Body of pancreas (tissue), 4 donors: ENCODE measurements around the gene ZFAND2A. TPM values are rescaled to one million over a fixed set of nuclear protein-coding genes. Genes with fewer than 3 reads are reported as not detected.

Experiments
- ATAC-seq: fragments of 150-250 bp; one replicate; pipeline ENCODE4 v1.9.1; 2016
- DNase-seq, 4 donors: peaks; one replicate each; pipeline ENCODE4 v3.0.0-alpha.2; 2019
- H3K27ac ChIP-seq, 4 donors: fragments of 200-600 bp; sonication (generic); 1 replicate in 3 of 4; 2 replicates in 1 of 4; pipeline versions ENCODE4 v1.5.1 to v1.6.1; 2016 to 2019; ENCODE audit warnings: mild to moderate bottlenecking in 1 of 4, mixed read lengths in 1 of 4, moderate library complexity in 1 of 4
- H3K27me3 ChIP-seq, 2 donors: fragments of 200-600 bp; sonication (generic); one replicate each; pipeline ENCODE4 v1.6.0; 2016; ENCODE audit warnings: mild to moderate bottlenecking in 1 of 2
- H3K36me3 ChIP-seq, 2 donors: fragments of 200-600 bp; sonication (generic); replicated peaks in 1 of 2; 2 replicates each; pipeline ENCODE4 v1.5.1; 2016; ENCODE audit warnings: low read depth in 2 of 2; ENCODE audit not compliant: insufficient read depth in 1 of 2
- H3K4me1 ChIP-seq: fragments of 200-600 bp; sonication (generic); one replicate; pipeline ENCODE4 v1.6.0; 2016
- H3K4me3 ChIP-seq, 2 donors: fragments of 200-600 bp; sonication (generic); 1 replicate in 1 of 2; 2 replicates in 1 of 2; pipeline ENCODE4 v1.5.1; 2016 to 2019
- H3K9me3 ChIP-seq, 3 donors: fragments of 200-600 bp; sonication (generic); 1 replicate in 2 of 3; 2 replicates in 1 of 3; pipeline ENCODE4 v1.5.1; 2016
- CTCF ChIP-seq, 7 experiments: fragments of 450-650 bp in 4 of 7; fragments of 200-600 bp in 3 of 7; sonication (generic) in 3 of 7; IDR thresholded peaks; one replicate each; pipeline ENCODE4 v1.5.1; 2016 to 2019; ENCODE audit warnings: antibody characterized with exemption in 7 of 7
- POLR2A ChIP-seq, 3 donors: fragments of 450-650 bp; IDR thresholded peaks; one replicate each; pipeline ENCODE4 v1.6.1; 2016; ENCODE audit warnings: antibody characterized with exemption in 3 of 3, mild to moderate bottlenecking in 2 of 3
- WGBS, 2 donors: methylation state at CpG; one replicate each; pipeline ENCODE4 v1.1.5; 2017; 5-methylcytosine and 5-hydroxymethylcytosine counted together
- intact Hi-C: fragments of 100-400 bp; cut with DNase I; formaldehyde crosslinking; loops from one replicate; pipeline ENCODE4 v1.15.1; 2023
- total RNA-seq, 2 donors: library from RNA; depleted of rRNA; stranded (reverse); fragments of >200 nt; gene quantifications; one replicate each; pipeline ENCODE4 v1.1.0, GENCODE V29; 2016

ZFAND2A gene
- total RNA-seq, 2 donors from 2014 or later = 15.6 to 17.8 TPM

GRCh38 chr7:1187127-1187526 lies 27.1 kb upstream of the ZFAND2A start:
- H3K4me1 ChIP-seq = no peaks in the 10 kb centered on the region
- intact Hi-C loops = no loop called here
- H3K4me3 ChIP-seq = no peak overlapping the region
- H3K36me3 ChIP-seq = no peaks in the 10 kb centered on the region
- TF ChIP-seq CTCF (IDR thresholded peaks at IDR 0.05) (no peak), POLR2A (IDR thresholded peaks at IDR 0.05) (no peak)
- H3K27me3 ChIP-seq = peaks cover 0 to 4% of the 10 kb centered on the region in 2 donors
- H3K27ac ChIP-seq = no peak overlapping the region
- 69 to 71% methylated on average over 11 of the region's 11 CpGs for WGBS, 2 donors
- ATAC-seq (no peak), DNase-seq (no peak)
- no peaks in the 10 kb centered on the region for H3K9me3 ChIP-seq

GRCh38 chr7:1181640-1182039 lies 21.6 kb upstream of the ZFAND2A start:
- ATAC-seq (no peak), DNase-seq (no peak)
- Histone ChIP-seq H3K9me3 (no peaks in the 10 kb centered on the region), H3K4me1 (peaks cover under 1% of the 10 kb centered on the region), H3K4me3 (no peak overlapping the region), H3K27me3 (peaks cover 0 to 4% of the 10 kb centered on the region in 2 donors), H3K27ac (no peak overlapping the region), H3K36me3 (no peaks in the 10 kb centered on the region)
- 53 to 62% methylated on average over 12 of the region's 12 CpGs for WGBS, 2 donors
- intact Hi-C loops = no loop called here
- TF ChIP-seq CTCF (IDR thresholded peaks at IDR 0.05) (no peak), POLR2A (IDR thresholded peaks at IDR 0.05) (no peak)

GRCh38 chr7:1181031-1181430 lies 21.0 kb upstream of the ZFAND2A start:
- Histone ChIP-seq H3K9me3 (no peaks in the 10 kb centered on the region), H3K27me3 (peaks cover 0 to 4% of the 10 kb centered on the region in 2 donors), H3K27ac (no peak overlapping the region), H3K36me3 (no peaks in the 10 kb centered on the region), H3K4me3 (no peak overlapping the region), H3K4me1 (peaks cover 7% of the 10 kb centered on the region)
- DNase-seq (no peak), ATAC-seq (no peak)
- 58 to 70% methylated on average over 19 of the region's 19 CpGs for WGBS, 2 donors
- no peak for TF ChIP-seq CTCF (IDR thresholded peaks at IDR 0.05)
- TF ChIP-seq POLR2A (IDR thresholded peaks at IDR 0.05) = no peak
- intact Hi-C loops = no loop called here

- no peak for TF ChIP-seq POLR2A (IDR thresholded peaks at IDR 0.05)
- TF ChIP-seq CTCF (IDR thresholded peaks at IDR 0.05) = peak; percentile 19 to 65 (median 62)
- 25 to 36% methylated on average over 22 of the region's 22 CpGs for WGBS, 2 donors
- DNase-seq (peak; percentile 68 to 84 (median 80)), ATAC-seq (peak; percentile 80)
- Histone ChIP-seq H3K4me3 (no peak overlapping the region), H3K27ac (no peak overlapping the region), H3K36me3 (no peaks in the 10 kb centered on the region), H3K4me1 (peaks cover 7% of the 10 kb centered on the region), H3K9me3 (no peaks in the 10 kb centered on the region), H3K27me3 (no peaks in the 10 kb centered on the region)
- intact Hi-C loops = loop anchor here (10.0 kb wide), 1 partner anchor 182 kb away; no protein-coding TSS in a partner anchor
These were observed 16.9 kb upstream of the ZFAND2A start for GRCh38 chr7:1176891-1177373.
